Muscle of leg (tissue), 11 donors: Measurements from ENCODE around the gene ODF2. TPM values are rescaled to one million over a fixed set of nuclear protein-coding genes. Genes with fewer than 3 reads are reported as not detected.
"Not testable (repeated sequence)": the region's sequence is repeated elsewhere in the genome, so short reads cannot be mapped to it uniquely, and the experiment has no call there.

Experiments
- DNase-seq: peaks from one replicate; pipeline ENCODE4 v3.0.0; 2013
- H3K27ac ChIP-seq: one replicate; pipeline ENCODE4 v1.5.1; 2013; ENCODE audit warnings: mild to moderate bottlenecking, low read length, control low read depth
- H3K27me3 ChIP-seq: one replicate; pipeline ENCODE4 v1.6.1; 2013; ENCODE audit warnings: low read length; ENCODE audit not compliant: control insufficient read depth, insufficient read depth
- H3K36me3 ChIP-seq: one replicate; pipeline ENCODE4 v1.6.1; 2013; ENCODE audit warnings: low read length; ENCODE audit not compliant: control insufficient read depth, insufficient read depth
- H3K4me1 ChIP-seq: one replicate; pipeline ENCODE4 v1.6.1; 2013; ENCODE audit warnings: low read length; ENCODE audit not compliant: control insufficient read depth, insufficient read depth
- H3K4me3 ChIP-seq: one replicate; pipeline ENCODE4 v1.5.1; 2013; ENCODE audit warnings: low read length, control low read depth
- H3K9me3 ChIP-seq: replicated peaks from 2 replicates; pipeline ENCODE4 v1.6.1; 2013; ENCODE audit warnings: low read depth, low read length; ENCODE audit not compliant: control insufficient read depth
- WGBS: methylation state at CpG from one replicate; pipeline ENCODE4 v1.1.5; 2013; ENCODE audit warnings: missing lambda C conversion rate; ENCODE audit not compliant: insufficient coverage; 5-methylcytosine and 5-hydroxymethylcytosine counted together
- polyA plus RNA-seq, 8 donors: library from polyadenylated mRNA; unstranded; fragments of 120-200 nt; gene quantifications; one replicate each; pipeline versions ENCODE4 v1.2.1 to v1.2.3, GENCODE V29; 2013; ENCODE audit warnings: inconsistent platforms in 1 of 8, low replicate concordance in 1 of 8; ENCODE audit not compliant: insufficient read length in 8 of 8, insufficient read depth in 1 of 8
- total RNA-seq: library from RNA; stranded (reverse); fragments of 120-200 nt; gene quantifications from one replicate; pipeline ENCODE4 v1.2.4, GENCODE V29; 2013

ODF2 gene
- total and polyA plus RNA-seq, 9 donors = 23.5 to 41.8 (median 26.8) TPM

DNA sequence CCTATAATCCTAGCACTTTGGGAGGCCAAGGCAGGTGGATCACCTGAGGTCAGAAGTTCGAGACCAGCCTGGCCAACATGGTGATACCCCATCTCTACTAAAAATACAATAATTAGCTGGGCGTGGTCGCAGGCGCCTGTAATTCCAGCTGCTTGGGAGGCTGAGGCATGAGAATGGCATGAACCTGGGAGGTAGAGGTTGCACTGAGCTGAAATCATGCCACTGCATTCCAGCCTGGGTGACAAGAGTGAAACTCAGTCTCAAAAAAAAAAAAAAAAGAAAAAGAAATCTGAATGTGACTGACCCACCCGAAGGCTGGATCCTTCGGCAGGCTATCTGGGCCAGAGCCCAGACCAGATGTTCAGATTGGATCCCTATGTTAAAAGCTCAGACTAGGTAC lies 32.5 kb upstream of the ODF2 start:
- H3K36me3 ChIP-seq = peaks cover 38% of the 10 kb centered on the region
- WGBS = 21% methylated on average over 2 of the region's 6 CpGs
- not testable (repeated sequence) for H3K9me3 ChIP-seq

DNA sequence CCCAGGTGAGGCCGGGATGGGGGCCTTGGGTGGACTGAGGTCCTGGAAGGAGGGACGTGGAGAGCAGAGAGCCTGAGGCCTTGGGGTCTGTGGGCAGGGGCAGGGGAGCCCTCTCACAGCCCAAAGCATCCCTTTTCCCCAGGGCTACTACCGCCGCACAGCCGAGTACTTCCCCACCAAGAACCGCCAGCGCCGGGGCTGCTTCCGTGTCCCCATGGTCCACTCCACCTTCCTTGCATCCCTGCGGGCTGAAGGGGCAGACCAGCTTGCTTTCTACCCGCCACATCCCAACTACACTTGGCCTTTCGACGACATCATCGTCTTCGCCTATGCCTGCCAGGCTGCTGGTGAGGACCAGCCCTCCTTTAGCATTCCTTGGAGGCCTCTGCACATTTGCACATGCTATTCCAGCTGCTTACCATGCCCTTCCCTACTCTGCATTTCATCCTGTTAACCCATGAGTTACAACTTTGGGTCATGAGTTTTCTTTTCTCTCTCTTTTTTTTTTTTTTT lies 31.5 kb upstream of the ODF2 start:
- Histone ChIP-seq H3K27me3 (peaks cover 5% of the 10 kb centered on the region), H3K36me3 (peaks cover 46% of the 10 kb centered on the region), H3K4me3 (no peak overlapping the region), H3K9me3 (no peaks in the 10 kb centered on the region), H3K27ac (no peak overlapping the region), H3K4me1 (peaks cover 25% of the 10 kb centered on the region)
- WGBS = 86% methylated on average over 13 of the region's 15 CpGs
- no peak for DNase-seq

More for the DNA sequence above, 32.5 kb upstream of the ODF2 start:
- not testable (repeated sequence) for H3K27ac ChIP-seq, DNase-seq, H3K4me3 ChIP-seq
- Histone ChIP-seq H3K4me1 (peaks cover 32% of the 10 kb centered on the region), H3K27me3 (peaks cover 11% of the 10 kb centered on the region)

DNA sequence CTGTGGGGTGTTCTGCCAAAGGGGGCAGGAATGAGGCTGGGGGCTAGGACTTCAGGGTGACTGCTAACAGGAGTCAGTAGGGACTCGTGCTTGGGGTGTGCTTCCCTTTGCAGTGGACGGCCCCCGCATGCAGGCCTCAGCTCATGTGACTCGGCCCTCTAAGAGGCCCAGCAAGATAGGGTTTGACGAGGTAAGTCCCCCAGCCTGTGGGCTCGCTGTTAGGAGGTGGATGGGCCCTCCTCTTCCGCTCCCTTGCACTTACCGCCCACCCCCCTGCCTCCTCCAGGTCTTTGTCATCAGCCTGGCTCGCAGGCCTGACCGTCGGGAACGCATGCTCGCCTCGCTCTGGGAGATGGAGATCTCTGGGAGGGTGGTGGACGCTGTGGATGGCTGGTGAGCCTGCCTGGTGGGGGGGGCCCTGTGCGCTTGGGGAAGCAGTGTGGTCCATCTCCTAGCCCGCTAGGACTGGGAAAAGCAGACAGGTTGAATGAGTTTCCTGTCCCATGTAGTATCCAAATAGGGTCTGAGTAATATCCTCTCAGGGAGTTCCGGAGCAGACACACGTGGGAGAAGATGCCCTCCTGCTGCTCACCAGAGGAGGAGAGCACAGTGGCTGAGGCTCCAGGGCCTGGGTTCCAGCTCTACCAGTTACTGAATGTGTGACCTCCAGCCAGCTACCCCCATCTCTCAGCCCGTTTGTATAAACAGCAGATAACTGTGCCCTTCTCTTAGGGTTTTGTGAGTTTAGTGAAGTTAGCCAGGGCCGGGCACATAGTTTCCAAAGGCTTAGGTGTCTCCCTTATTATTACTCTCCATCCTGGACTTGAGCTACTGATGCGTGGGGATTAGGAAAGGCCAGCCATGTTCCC lies 26.9 kb upstream of the ODF2 start:
- WGBS = 67% methylated on average over 11 of the region's 22 CpGs
- Histone ChIP-seq H3K9me3 (no peaks in the 10 kb centered on the region), H3K36me3 (peaks cover 65% of the 10 kb centered on the region), H3K4me3 (no peak overlapping the region), H3K27ac (no peak overlapping the region), H3K4me1 (no peaks in the 10 kb centered on the region), H3K27me3 (no peaks in the 10 kb centered on the region)
- no peak for DNase-seq

DNA sequence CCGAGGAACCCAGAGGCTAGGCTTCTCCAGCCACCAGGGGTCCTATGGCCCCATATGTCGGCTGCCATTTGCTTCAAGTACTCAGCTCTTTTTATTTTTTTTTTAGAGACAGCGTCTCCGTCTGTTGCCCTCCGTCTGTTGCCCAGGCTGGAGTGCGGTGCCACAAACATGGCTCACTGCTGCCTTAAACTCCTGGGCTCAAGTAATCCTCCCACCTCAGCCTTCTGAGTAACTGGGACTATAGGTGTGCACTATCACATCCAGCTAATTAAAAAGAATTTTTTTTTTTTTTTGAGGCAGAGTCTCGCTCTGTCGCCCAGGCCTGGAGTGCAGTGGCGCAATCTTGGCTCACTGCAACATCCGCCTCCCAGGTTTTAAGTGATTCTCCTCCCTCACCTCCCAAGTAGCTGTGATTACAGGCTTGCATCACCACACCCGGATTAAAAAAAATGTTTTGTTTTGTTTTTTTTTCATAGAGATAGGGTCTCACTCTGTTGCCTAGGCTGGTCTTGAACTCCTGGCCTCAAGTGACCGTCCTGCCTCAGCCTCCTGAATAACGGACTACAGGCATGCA lies 26.2 kb upstream of the ODF2 start:
- Histone ChIP-seq H3K36me3 (peaks cover 65% of the 10 kb centered on the region), H3K27me3 (no peaks in the 10 kb centered on the region), H3K9me3 (no peaks in the 10 kb centered on the region), H3K27ac (no peak overlapping the region), H3K4me3 (no peak overlapping the region), H3K4me1 (no peaks in the 10 kb centered on the region)
- WGBS = no CpG with 5 or more reads among the region's 13 CpGs
- DNase-seq = no peak

DNA sequence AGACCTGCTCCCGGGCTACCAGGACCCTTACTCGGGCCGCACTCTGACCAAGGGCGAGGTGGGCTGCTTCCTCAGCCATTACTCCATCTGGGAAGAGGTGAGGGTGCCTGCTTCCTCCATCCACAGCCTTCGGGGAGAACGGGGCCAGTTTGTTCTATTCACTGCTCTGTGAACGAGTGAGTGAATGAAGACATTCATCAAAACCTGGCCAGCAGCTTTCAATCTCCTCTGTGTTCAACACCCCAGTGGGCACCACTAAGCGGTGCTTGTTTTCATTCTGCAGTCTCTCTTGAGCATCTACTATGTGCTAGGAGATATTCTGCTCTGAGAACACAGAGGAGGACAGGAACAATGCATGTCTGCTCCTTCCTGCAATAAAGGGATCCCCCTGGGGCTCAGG lies 24.6 kb upstream of the ODF2 start:
- peaks cover 64% of the 10 kb centered on the region for H3K36me3 ChIP-seq

DNA sequence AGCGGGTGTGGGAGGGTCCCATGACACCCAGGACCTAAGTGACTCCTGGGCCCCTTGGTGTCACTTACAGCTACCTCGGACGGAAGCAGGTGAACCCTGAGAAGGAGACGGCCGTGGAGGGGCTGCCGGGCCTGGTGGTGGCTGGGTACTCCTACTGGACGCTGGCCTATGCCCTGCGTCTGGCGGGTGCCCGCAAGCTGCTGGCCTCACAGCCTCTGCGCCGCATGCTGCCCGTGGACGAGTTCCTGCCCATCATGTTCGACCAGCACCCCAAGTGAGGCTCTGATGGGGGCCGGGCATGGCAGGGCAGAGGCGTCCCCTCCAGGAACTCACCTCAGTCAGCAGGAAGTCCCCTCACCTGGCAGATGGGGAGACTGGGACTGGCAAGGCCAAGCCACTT lies 21.5 kb upstream of the ODF2 start:
- 88% methylated on average over 17 of the region's 17 CpGs for WGBS

More for the DNA sequence above, 24.6 kb upstream of the ODF2 start:
- Histone ChIP-seq H3K4me3 (no peak overlapping the region), H3K27ac (no peak overlapping the region), H3K4me1 (no peaks in the 10 kb centered on the region), H3K9me3 (no peaks in the 10 kb centered on the region), H3K27me3 (no peaks in the 10 kb centered on the region)
- no peak for DNase-seq
- WGBS = 85% methylated on average over 5 of the region's 8 CpGs

DNA sequence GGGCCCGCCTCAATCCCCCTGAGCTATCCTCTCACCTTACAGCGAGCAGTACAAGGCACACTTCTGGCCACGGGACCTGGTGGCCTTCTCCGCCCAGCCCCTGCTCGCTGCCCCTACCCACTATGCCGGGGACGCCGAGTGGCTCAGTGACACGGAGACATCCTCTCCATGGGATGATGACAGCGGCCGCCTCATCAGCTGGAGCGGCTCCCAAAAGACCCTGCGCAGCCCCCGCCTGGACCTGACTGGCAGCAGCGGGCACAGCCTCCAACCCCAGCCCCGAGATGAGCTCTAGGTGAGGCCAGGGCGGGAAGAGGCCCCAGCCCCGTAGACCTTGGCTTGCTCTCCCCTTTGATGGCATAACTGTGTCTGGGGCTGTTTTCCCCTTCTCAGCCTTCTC lies 20.2 kb upstream of the ODF2 start:
- Histone ChIP-seq H3K27ac (no peak overlapping the region), H3K4me1 (peaks cover 8% of the 10 kb centered on the region), H3K4me3 (no peak overlapping the region), H3K36me3 (peaks cover 51% of the 10 kb centered on the region), H3K9me3 (no peaks in the 10 kb centered on the region), H3K27me3 (no peaks in the 10 kb centered on the region)
- no peak for DNase-seq
- 80% methylated on average over 17 of the region's 18 CpGs for WGBS

More for the DNA sequence above, 21.5 kb upstream of the ODF2 start:
- DNase-seq = no peak
- Histone ChIP-seq H3K9me3 (no peaks in the 10 kb centered on the region), H3K27ac (no peak overlapping the region), H3K4me3 (no peak overlapping the region), H3K36me3 (peaks cover 54% of the 10 kb centered on the region), H3K4me1 (peaks cover 8% of the 10 kb centered on the region), H3K27me3 (no peaks in the 10 kb centered on the region)

DNA sequence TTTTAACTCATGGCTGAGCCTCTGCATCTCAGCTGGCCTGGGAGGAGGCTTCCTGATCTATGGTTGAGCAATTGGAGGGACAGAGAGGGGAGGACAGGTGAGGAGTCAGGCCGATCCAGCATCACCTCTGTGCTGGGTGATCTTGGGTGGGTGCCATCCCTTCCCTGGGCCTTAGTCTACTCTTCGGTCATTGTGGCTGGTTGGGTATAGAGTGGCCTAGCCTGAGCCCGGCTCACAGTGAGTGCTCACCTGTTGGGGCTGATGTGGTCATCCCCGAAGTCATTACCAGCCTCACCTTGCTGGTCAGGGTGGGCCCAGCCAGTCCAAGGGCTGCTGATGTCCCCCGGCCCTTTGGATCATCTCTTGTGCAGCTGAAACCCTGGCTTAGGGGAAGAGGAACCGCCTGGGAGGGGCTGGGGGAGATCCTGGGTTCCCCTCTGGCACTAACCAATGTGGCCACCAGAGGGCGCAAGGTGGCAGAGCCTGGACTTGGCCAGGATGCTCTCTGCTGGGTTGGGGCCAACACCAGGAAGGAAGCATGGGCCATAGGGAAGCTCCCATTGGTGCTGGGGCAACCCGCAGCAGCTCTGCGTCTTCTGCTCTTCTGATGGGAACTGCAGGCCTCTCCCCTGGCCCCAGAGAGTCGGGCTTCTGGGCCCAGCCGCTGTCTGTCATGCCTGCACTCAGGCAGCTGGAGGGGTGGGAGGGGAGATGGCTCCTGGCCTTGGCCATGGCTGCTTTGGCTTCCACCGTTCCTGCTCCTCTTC lies 17.3 kb upstream of the ODF2 start:
- H3K27ac ChIP-seq = peak overlapping the region; percentile 54
- no peak overlapping the region for H3K4me3 ChIP-seq
- H3K4me1 ChIP-seq = peaks cover 8% of the 10 kb centered on the region
- DNase-seq = peak; percentile 89
- H3K27me3 ChIP-seq = no peaks in the 10 kb centered on the region
- WGBS = 23% methylated on average over 7 of the region's 12 CpGs
- no peaks in the 10 kb centered on the region for H3K9me3 ChIP-seq
- peaks cover 30% of the 10 kb centered on the region for H3K36me3 ChIP-seq

DNA sequence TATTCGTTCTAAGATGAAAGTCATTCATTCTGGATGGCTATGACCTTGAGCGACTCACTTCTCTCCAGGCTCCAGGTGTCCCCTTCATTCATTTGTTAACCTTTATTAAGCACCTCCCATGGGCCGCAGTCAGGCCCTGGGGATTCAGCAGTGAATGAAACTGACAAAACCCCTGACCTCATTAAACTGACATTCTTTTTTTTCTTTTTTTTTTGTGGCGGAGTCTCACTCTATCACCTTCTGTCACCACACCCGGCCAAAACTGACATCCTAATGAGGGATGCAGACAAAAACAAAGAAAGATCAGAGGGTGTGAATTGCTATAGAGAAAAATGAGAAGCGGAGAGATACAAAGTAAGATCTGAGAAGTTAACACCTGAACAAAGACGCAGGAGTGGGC lies 16.5 kb upstream of the ODF2 start:
- Histone ChIP-seq H3K9me3 (no peaks in the 10 kb centered on the region), H3K27me3 (no peaks in the 10 kb centered on the region), H3K27ac (peak overlapping the region; percentile 49), H3K4me3 (no peak overlapping the region), H3K4me1 (peaks cover 8% of the 10 kb centered on the region), H3K36me3 (peaks cover 23% of the 10 kb centered on the region)
- DNase-seq = no peak
- 96% methylated on average over 4 of the region's 7 CpGs for WGBS

DNA sequence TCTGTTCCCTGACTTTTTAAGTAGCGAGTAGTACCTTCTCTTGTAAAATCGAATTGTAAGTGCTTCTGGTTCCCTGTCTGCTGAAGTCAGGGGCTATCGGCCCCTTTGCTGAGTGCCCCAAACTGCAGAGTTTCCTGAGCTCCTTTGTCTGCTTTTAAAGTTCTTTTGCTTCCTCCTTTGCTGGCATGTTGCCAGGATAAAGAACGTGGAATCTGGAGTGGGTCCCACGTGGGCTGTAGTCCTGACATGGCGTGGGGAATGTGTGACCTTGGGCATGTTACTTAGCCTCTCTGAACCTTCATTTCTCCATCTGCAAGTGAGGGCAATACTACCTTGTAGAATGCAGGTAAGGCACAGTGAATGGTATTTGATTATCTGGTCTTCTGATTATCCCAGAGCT lies 13.7 kb upstream of the ODF2 start:
- H3K27me3 ChIP-seq = no peaks in the 10 kb centered on the region
- H3K27ac ChIP-seq = no peak overlapping the region
- H3K4me3 ChIP-seq = no peak overlapping the region
- peaks cover 4% of the 10 kb centered on the region for H3K36me3 ChIP-seq
- H3K9me3 ChIP-seq = no peaks in the 10 kb centered on the region
- peaks cover 8% of the 10 kb centered on the region for H3K4me1 ChIP-seq
- DNase-seq = no peak
- WGBS = 35% methylated on average over 3 of the region's 6 CpGs
